ENCODE data around the gene TYSND1. TPM values are rescaled to one million over a fixed set of nuclear protein-coding genes. Genes with fewer than 3 reads are reported as not detected.
"Not testable (repeated sequence)": the region's sequence is repeated elsewhere in the genome, so short reads cannot be mapped to it uniquely, and the experiment has no call there.

TYSND1 gene
- total RNA-seq, 1 donor from 2014 or later, result 9.7 TPM

- DNase-seq (ENCODE audit: extremely low read depth, low read depth, low spot score), result no peak
These were observed 34.4 kb downstream of the TYSND1 start for GRCh38 chr10:70112071-70112470.

GRCh38 chr10:70111496-70111895 is 35.0 kb downstream of the TYSND1 start:
- DNase-seq (ENCODE audit: extremely low read depth, low read depth, low spot score), result no peak

- DNase-seq (ENCODE audit: extremely low read depth, low read depth, low spot score), result no peak
These were observed 37.3 kb downstream of the TYSND1 start for GRCh38 chr10:70109064-70109729.

- DNase-seq (ENCODE audit: extremely low read depth, low read depth, low spot score), result no peak
These were observed 39.3 kb downstream of the TYSND1 start for GRCh38 chr10:70106958-70107791.

- no peak for DNase-seq (ENCODE audit: extremely low read depth, low read depth, low spot score)
These were observed 44.8 kb downstream of the TYSND1 start for GRCh38 chr10:70101668-70102067.

- DNase-seq (ENCODE audit: extremely low read depth, low read depth, low spot score), result not testable (repeated sequence)
These were observed 45.4 kb downstream of the TYSND1 start for GRCh38 chr10:70101068-70101562.

GRCh38 chr10:70098271-70098670 is 48.2 kb downstream of the TYSND1 start:
- DNase-seq (ENCODE audit: extremely low read depth, low read depth, low spot score), result no peak

- no peak for DNase-seq (ENCODE audit: extremely low read depth, low read depth, low spot score)
These were observed 49.0 kb downstream of the TYSND1 start for GRCh38 chr10:70097459-70097858.

- DNase-seq (ENCODE audit: extremely low read depth, low read depth, low spot score), result no peak
These were observed 49.6 kb downstream of the TYSND1 start for GRCh38 chr10:70096705-70097420.

- no peak for DNase-seq (ENCODE audit: extremely low read depth, low read depth, low spot score)
These were observed 50.3 kb downstream of the TYSND1 start for GRCh38 chr10:70096016-70096704.

- DNase-seq (ENCODE audit: extremely low read depth, low read depth, low spot score), result no peak
These were observed 52.2 kb downstream of the TYSND1 start for GRCh38 chr10:70094250-70094649.

- DNase-seq (ENCODE audit: extremely low read depth, low read depth, low spot score), result no peak
These were observed 53.1 kb downstream of the TYSND1 start for GRCh38 chr10:70093335-70093944.

GRCh38 chr10:70092389-70092718 is 54.1 kb downstream of the TYSND1 start:
- DNase-seq (ENCODE audit: extremely low read depth, low read depth, low spot score), result no peak

GRCh38 chr10:70090951-70091350 is 55.5 kb downstream of the TYSND1 start:
- no peak for DNase-seq (ENCODE audit: extremely low read depth, low read depth, low spot score)

GRCh38 chr10:70090013-70090412 is 56.5 kb downstream of the TYSND1 start:
- DNase-seq (ENCODE audit: extremely low read depth, low read depth, low spot score), result no peak

GRCh38 chr10:70088308-70088698 is 58.2 kb downstream of the TYSND1 start:
- DNase-seq (ENCODE audit: extremely low read depth, low read depth, low spot score), result no peak

All from glomerular endothelial cell (primary cell).